Mesothelial cell of epicardium (in vitro differentiated cells): ENCODE measurements around the gene SLC44A1. TPM values are rescaled to one million over a fixed set of nuclear protein-coding genes. Genes with fewer than 3 reads are reported as not detected.

Experiments
- DNase-seq, 2 experiments: peaks; one replicate each; pipeline ENCODE4 v3.0.0; 2021; ENCODE audit warnings: low spot score in 2 of 2; ENCODE audit not compliant: unreplicated experiment in 2 of 2
- H3K27ac Mint-ChIP-seq: 2 replicates; pipeline ENCODE4 v1.8.0; 2021; ENCODE audit warnings: mixed read lengths
- H3K27me3 Mint-ChIP-seq: 2 replicates; pipeline ENCODE4 v1.8.0; 2021; ENCODE audit warnings: low read depth, mixed read lengths
- H3K36me3 Mint-ChIP-seq: 2 replicates; pipeline ENCODE4 v1.8.0; 2021; ENCODE audit warnings: mixed read lengths
- H3K4me1 Mint-ChIP-seq: 2 replicates; pipeline ENCODE4 v1.8.0; 2021; ENCODE audit warnings: mixed read lengths
- H3K4me3 Mint-ChIP-seq: 2 replicates; pipeline ENCODE4 v1.8.0; 2021; ENCODE audit warnings: mild to moderate bottlenecking, moderate library complexity, mixed read lengths
- H3K9me3 Mint-ChIP-seq: 2 replicates; pipeline ENCODE4 v1.8.0; 2021; ENCODE audit warnings: mixed read lengths
- CTCF ChIP-seq: fragments of 200-600 bp; sonication (generic); IDR thresholded peaks from one replicate; pipeline ENCODE4 v1.5.0; 2021; ENCODE audit warnings: antibody characterized with exemption; ENCODE audit not compliant: unreplicated experiment
- total RNA-seq: library from RNA; stranded (reverse); gene quantifications from 3 replicates; pipeline ENCODE4 v1.2.1, GENCODE V29; 2021

SLC44A1 gene
- total RNA-seq, 1 donor from 2014 or later = 49.0 TPM

GRCh38 chr9:105342147-105342505 lies 97.7 kb downstream of the SLC44A1 start:
- Mint-ChIP-seq H3K27ac (no peak overlapping the region), H3K36me3 (peaks cover 11% of the 10 kb centered on the region), H3K4me3 (no peak overlapping the region), H3K4me1 (peaks cover 12% of the 10 kb centered on the region), H3K9me3 (no peaks in the 10 kb centered on the region), H3K27me3 (no peaks in the 10 kb centered on the region)
- TF ChIP-seq CTCF = no peak
- DNase-seq = no peak

GRCh38 chr9:105344283-105344682 lies 99.8 kb downstream of the SLC44A1 start:
- Mint-ChIP-seq H3K4me3 (no peak overlapping the region), H3K27me3 (no peaks in the 10 kb centered on the region), H3K36me3 (peaks cover 4% of the 10 kb centered on the region), H3K27ac (no peak overlapping the region), H3K4me1 (peaks cover 12% of the 10 kb centered on the region), H3K9me3 (no peaks in the 10 kb centered on the region)
- no peak for TF ChIP-seq CTCF
- DNase-seq = no peak

GRCh38 chr9:105345626-105346025 lies 101.2 kb downstream of the SLC44A1 start:
- DNase-seq = no peak
- Mint-ChIP-seq H3K4me1 (peaks cover 12% of the 10 kb centered on the region), H3K27me3 (no peaks in the 10 kb centered on the region), H3K4me3 (no peak overlapping the region), H3K27ac (no peak overlapping the region), H3K36me3 (peaks cover 7% of the 10 kb centered on the region), H3K9me3 (no peaks in the 10 kb centered on the region)
- TF ChIP-seq CTCF = no peak

- peaks cover 11% of the 10 kb centered on the region for H3K4me1 Mint-ChIP-seq
- TF ChIP-seq CTCF = no peak
- H3K36me3 Mint-ChIP-seq = peaks cover 7% of the 10 kb centered on the region
- H3K27ac Mint-ChIP-seq = no peak overlapping the region
- no peak for DNase-seq
- no peaks in the 10 kb centered on the region for H3K27me3 Mint-ChIP-seq
- H3K4me3 Mint-ChIP-seq = no peak overlapping the region
- no peaks in the 10 kb centered on the region for H3K9me3 Mint-ChIP-seq
Observed at GRCh38 chr9:105346273-105346672, 101.8 kb downstream of the SLC44A1 start.

GRCh38 chr9:105354448-105354847 lies 110.0 kb downstream of the SLC44A1 start:
- no peaks in the 10 kb centered on the region for H3K27me3 Mint-ChIP-seq
- H3K4me3 Mint-ChIP-seq = no peak overlapping the region
- DNase-seq = no peak
- TF ChIP-seq CTCF = no peak
- H3K4me1 Mint-ChIP-seq = peaks cover 5% of the 10 kb centered on the region
- H3K9me3 Mint-ChIP-seq = no peaks in the 10 kb centered on the region
- H3K36me3 Mint-ChIP-seq = peaks cover 12% of the 10 kb centered on the region
- H3K27ac Mint-ChIP-seq = no peak overlapping the region

- no peaks in the 10 kb centered on the region for H3K9me3 Mint-ChIP-seq
- H3K27ac Mint-ChIP-seq = no peak overlapping the region
- no peak overlapping the region for H3K4me3 Mint-ChIP-seq
- H3K36me3 Mint-ChIP-seq = peaks cover 16% of the 10 kb centered on the region
- H3K27me3 Mint-ChIP-seq = no peaks in the 10 kb centered on the region
- DNase-seq = no peak
- H3K4me1 Mint-ChIP-seq = peaks cover 5% of the 10 kb centered on the region
- no peak for TF ChIP-seq CTCF
Observed at GRCh38 chr9:105355781-105356180, 111.3 kb downstream of the SLC44A1 start.
